ENCODE data around the gene TLX2. TPM values are rescaled to one million over a fixed set of nuclear protein-coding genes. Genes with fewer than 3 reads are reported as not detected.

The TLX2 gene
- total RNA-seq, 3 donors from 2014 or later (not counting 1 experiment from before 2014, with no cell fraction given) = 0.23 to 0.45 TPM; not detected in 1

DNA sequence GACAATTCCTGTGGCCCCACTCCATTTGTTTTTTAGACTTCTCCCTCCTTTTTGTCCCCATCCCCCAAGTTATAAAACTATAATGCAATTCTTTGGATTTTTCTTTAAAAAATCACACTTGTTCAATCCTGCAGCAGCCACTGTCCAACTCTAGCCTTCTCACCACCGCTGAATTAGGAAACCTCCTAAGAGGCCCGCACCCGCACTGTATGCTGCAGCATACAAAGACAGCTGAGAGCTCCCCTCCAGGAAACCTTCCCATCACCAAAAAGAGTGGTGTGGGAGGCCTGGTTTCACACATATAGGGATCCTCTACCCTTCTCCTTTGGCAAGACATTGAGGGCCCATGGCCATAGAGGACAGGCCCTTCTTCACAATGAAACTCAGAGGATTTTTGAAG is 9.7 kb upstream of the TLX2 start:
- Mint-ChIP-seq H3K4me3 (peak overlapping the region; percentile 80), H3K27ac (peak overlapping the region; percentile 84 to 90), H3K36me3 (no peaks in the 10 kb centered on the region), H3K9me3 (no peaks in the 10 kb centered on the region), H3K27me3 (ENCODE audit: low read depth in 2 of 2) (peaks cover 0 to 9% of the 10 kb centered on the region in 2 donors), H3K4me1 (peaks cover 46 to 74% of the 10 kb centered on the region in 2 donors)
- ATAC-seq (no peak), DNase-seq (no peak)
- WGBS (ENCODE audit: insufficient coverage) = 88% methylated on average over 1 of the region's 3 CpGs
- H3K27me3 ChIP-seq (ENCODE audit: control insufficient read depth, insufficient read depth, low read length) = peaks cover 5% of the 10 kb centered on the region
- intact Hi-C loops (cut with micrococcal nuclease) = no loop called here
- H3K4me1 ChIP-seq (ENCODE audit: control insufficient read depth, insufficient read depth, low read length) = peaks cover 58% of the 10 kb centered on the region
- no peak overlapping the region for H3K4me3 ChIP-seq (ENCODE audit: low read length)
- no peak for TF ChIP-seq CTCF (IDR thresholded peaks at IDR 0.05)
- no peaks in the 10 kb centered on the region for H3K9me3 ChIP-seq (ENCODE audit: control insufficient read depth, insufficient read depth, low read length)
- H3K36me3 ChIP-seq (ENCODE audit: control insufficient read depth, insufficient read depth, low read length) = peaks cover 7% of the 10 kb centered on the region
- H3K27ac ChIP-seq (ENCODE audit: low read length) = no peak overlapping the region

DNA sequence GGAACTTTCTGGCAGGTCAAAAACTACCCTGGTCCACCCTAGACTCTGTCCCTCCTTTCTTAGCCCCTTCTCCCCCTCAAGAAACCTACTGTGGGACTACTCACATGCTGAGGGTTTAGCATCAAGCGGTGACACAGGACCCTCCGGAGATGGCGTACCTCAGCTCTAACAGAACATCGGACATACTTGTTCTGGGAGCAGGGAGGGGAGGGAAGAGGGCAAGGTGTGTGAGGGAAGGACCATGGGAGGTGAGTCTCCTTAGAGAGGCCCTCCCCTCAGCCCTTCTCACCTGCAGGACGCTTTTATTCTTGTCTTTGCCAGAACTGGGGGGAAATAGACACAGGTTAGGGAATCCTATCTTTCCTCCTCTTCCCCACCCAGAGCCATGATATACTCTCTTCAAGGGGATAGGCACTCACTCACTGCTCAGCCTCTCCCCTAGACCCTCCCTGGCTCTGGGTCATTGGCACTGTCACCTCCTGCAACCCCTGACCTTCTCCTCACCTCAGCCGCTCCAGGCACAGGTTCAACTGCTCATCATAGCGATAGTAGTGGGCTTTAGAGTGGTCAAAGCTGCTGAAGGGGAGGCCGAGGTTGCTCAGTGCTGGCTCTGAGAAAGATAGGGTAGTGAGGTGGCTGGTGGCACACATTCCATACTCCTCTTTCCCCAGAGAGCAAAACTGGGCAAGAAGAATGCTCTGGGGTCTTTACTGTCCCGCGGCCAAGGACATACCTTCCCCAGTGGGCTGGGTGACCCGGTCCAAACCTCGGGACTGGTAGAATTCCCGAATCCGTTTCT is 8.6 kb upstream of the TLX2 start:
- no peaks in the 10 kb centered on the region for H3K36me3 Mint-ChIP-seq
- peaks cover 4% of the 10 kb centered on the region for H3K27me3 ChIP-seq (ENCODE audit: control insufficient read depth, insufficient read depth, low read length)
- ATAC-seq = no peak
- TF ChIP-seq CTCF (IDR thresholded peaks at IDR 0.05) = no peak
- peak overlapping the region; percentile 80 for H3K4me3 Mint-ChIP-seq
- peaks cover 46 to 69% of the 10 kb centered on the region in 2 donors for H3K4me1 Mint-ChIP-seq
- peaks cover 5 to 14% of the 10 kb centered on the region in 2 donors for H3K27me3 Mint-ChIP-seq (ENCODE audit: low read depth in 2 of 2)
- H3K9me3 Mint-ChIP-seq = no peaks in the 10 kb centered on the region
- DNase-seq = no peak
- no peak overlapping the region for H3K27ac ChIP-seq (ENCODE audit: low read length)
- WGBS (ENCODE audit: insufficient coverage) = 98% methylated on average over 11 of the region's 14 CpGs
- H3K4me1 ChIP-seq (ENCODE audit: control insufficient read depth, insufficient read depth, low read length) = peaks cover 52% of the 10 kb centered on the region
- H3K9me3 ChIP-seq (ENCODE audit: control insufficient read depth, insufficient read depth, low read length) = no peaks in the 10 kb centered on the region
- intact Hi-C loops (cut with micrococcal nuclease) = no loop called here
- H3K36me3 ChIP-seq (ENCODE audit: control insufficient read depth, insufficient read depth, low read length) = peaks cover 7% of the 10 kb centered on the region
- no peak overlapping the region for H3K4me3 ChIP-seq (ENCODE audit: low read length)
- peak overlapping the region in 1 of 2 donors; percentile 90 for H3K27ac Mint-ChIP-seq

DNA sequence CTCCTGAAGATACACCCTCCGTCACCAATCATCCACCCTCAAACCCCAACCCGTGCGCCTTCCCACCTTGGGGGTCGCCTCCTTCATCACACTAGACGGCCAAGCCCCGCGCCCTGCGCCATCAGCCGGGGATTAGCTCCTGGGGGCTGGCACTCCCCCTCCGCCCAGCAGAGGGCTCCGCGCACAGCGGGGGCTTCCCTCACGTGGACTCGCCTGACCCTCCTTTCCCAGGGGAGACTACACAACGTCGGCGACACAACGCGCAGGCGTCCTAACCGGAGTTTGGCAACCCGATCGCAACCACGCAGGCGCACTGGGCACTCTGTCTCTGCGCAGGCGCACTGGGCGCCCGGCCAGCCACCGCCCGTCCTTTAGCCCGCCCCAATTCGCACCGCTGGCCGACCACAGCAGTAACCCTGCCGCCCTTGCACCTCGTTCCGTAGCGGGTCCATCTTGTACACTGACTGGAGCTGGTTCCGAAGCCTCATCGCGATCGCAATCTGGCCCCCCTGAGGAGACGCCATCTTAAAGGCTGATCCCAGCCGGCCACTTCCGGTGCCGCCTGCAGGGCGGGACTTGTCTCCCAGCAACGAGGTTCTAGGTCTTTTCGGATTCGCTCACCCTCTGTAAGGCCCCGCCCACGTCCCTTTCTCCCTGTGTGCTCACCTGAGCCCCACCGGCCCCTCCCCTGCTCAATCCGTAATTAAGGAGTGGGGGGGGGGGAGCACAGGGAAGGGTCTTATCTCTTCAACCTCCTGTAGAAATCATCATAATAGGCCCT is 6.9 kb upstream of the TLX2 start, which contains the start of gene PCGF1:
Gene PCGF1, minus strand, starts transcription at position 551 of the 781 bp plus-strand sequence. Its CDS starts 27 bp downstream, at position 524.
- intact Hi-C loops (cut with micrococcal nuclease) = loop anchor here (1.0 kb wide), 3 partner anchors 22 to 49 kb away; partner anchors contain the start of genes AUP1, HTRA2, TTC31 and WBP1
- peaks cover 19 to 28% of the 10 kb centered on the region in 2 donors for H3K27me3 Mint-ChIP-seq (ENCODE audit: low read depth in 2 of 2)
- Histone ChIP-seq H3K9me3 (ENCODE audit: control insufficient read depth, insufficient read depth, low read length) (no peaks in the 10 kb centered on the region), H3K27me3 (ENCODE audit: control insufficient read depth, insufficient read depth, low read length) (peaks cover 12% of the 10 kb centered on the region), H3K36me3 (ENCODE audit: control insufficient read depth, insufficient read depth, low read length) (peaks cover 7% of the 10 kb centered on the region), H3K4me1 (ENCODE audit: control insufficient read depth, insufficient read depth, low read length) (peaks cover 46% of the 10 kb centered on the region), H3K4me3 (ENCODE audit: low read length) (peak within 1 kb of the TSS; percentile 86), H3K27ac (ENCODE audit: low read length) (peak within 1 kb of the TSS; percentile 97)
- peak; percentile 99 for DNase-seq
- no peak for TF ChIP-seq CTCF (IDR thresholded peaks at IDR 0.05)
- H3K4me3 Mint-ChIP-seq = peak within 1 kb of the TSS; percentile 100
- 1% methylated on average over 52 of the region's 56 CpGs for WGBS (ENCODE audit: insufficient coverage)
- H3K4me1 Mint-ChIP-seq = peaks cover 38 to 59% of the 10 kb centered on the region in 2 donors
- peak; percentile 88 to 97 (median 91) for ATAC-seq
- no peaks in the 10 kb centered on the region for H3K36me3 Mint-ChIP-seq
- H3K9me3 Mint-ChIP-seq = no peaks in the 10 kb centered on the region
- H3K27ac Mint-ChIP-seq = peak within 1 kb of the TSS; percentile 100
